GM20000 (cell line): ENCODE measurements around the gene NNAT.

ENCODE experiments used
- DNase-seq: peaks from one replicate; pipeline ENCODE4 v3.0.0; 2012; ENCODE audit warnings: low spot score
- CTCF ChIP-seq: IDR thresholded peaks from 2 replicates; pipeline ENCODE4 v1.5.1; 2012; ENCODE audit warnings: mild to moderate bottlenecking, control low read depth; ENCODE audit errors: extremely low read depth, missing control alignments

The NNAT gene

GRCh38 chr20:37511610-37512275 is 9.3 kb upstream of the NNAT start:
- TF ChIP-seq CTCF = no peak
- no peak for DNase-seq

- no peak for DNase-seq
- TF ChIP-seq CTCF = no peak
Observed at GRCh38 chr20:37513779-37514359, 7.2 kb upstream of the NNAT start.

GRCh38 chr20:37515876-37516275 is 5.2 kb upstream of the NNAT start:
- no peak for DNase-seq
- no peak for TF ChIP-seq CTCF

- TF ChIP-seq CTCF = no peak
- DNase-seq = no peak
Observed at GRCh38 chr20:37516811-37517750, 4.0 kb upstream of the NNAT start.

- no peak for DNase-seq
- TF ChIP-seq CTCF = no peak
Observed at GRCh38 chr20:37518059-37518458, 3.0 kb upstream of the NNAT start.

- no peak for DNase-seq
- TF ChIP-seq CTCF = no peak
Observed at GRCh38 chr20:37518606-37519507, 2.2 kb upstream of the NNAT start.
